ENCODE results near the gene CEBPE. TPM values are rescaled to one million over a fixed set of nuclear protein-coding genes. Genes with fewer than 3 reads are reported as not detected.

The CEBPE gene
- total RNA-seq, 1 donor from 2014 or later: not detected

DNA sequence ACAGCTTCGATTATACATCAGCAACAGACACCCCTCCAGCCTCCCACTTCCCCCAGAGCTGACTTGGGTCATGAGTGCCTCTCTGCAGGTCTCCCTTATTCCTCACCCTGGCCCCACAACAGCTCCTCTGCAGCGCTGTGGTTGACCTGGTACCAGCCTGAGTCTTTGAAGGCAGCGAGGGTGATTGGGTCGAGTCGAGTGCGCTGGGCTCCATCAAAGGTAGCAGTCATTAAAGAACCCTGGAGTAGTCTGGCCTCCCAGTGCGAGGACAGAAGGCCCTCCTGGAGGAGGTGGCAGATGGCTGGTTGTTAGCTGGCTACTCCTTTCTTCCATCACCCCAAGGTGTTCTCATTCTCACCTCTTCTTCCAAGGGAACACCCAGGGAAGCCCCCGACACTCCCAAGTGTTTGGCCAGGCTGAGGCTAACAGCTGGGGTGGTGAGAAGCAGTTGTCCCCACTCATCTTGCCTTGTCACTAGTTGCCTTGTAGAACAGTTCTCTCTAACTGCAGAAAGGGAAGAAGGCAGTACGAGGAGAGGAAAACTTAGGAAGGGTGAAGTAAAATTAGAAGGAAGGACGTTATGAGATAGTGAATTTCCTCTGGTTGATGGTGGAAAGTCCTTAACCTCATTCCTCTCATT lies 16.9 kb downstream of the CEBPE start:
- H3K4me3 Mint-ChIP-seq (ENCODE audit: low read depth): no peak overlapping the region

DNA sequence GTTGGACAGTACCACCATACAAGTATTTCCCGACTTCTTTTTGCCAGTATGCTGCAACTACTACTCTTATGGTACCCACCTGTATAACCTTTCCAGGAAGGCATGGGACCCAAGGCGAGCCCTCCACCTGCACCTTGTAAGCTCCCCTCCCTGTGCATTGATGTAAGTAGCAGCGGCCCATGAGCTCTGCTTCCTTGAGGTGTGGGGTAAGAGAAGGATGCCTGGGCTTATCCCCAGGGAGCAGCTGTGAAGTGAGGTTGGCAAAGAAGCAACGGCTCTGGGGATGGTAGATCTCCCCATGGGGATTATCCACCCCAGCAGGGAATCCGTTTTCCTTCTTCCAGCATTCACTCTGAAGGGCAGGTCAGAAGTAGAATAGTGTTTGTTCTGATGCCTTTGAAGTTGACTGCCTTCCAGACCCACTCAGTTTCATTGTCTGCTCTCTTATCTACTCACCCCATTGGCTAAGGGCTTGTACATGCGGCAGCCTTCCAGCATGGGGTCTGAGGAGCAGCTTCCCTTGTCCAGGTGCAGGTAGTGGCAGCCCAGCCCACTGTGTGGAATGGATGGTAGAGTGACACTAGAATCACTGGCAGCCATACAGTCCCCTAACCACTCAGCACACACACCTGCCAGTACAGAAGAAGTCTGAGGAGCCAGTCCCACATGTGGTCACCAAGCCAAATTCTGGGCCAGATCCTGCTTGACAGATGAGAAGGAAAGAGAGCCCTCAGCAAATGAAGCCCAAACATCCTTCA lies 17.7 kb downstream of the CEBPE start:
- H3K36me3 Mint-ChIP-seq (ENCODE audit: low read depth): peaks cover 30% of the 10 kb centered on the region
- DNase-seq (ENCODE audit: low spot score): no peak
- no peak overlapping the region for H3K4me3 Mint-ChIP-seq (ENCODE audit: low read depth)
- intact Hi-C loops (cut with micrococcal nuclease): no loop called here
- no peak overlapping the region for H3K27ac Mint-ChIP-seq
- H3K4me1 Mint-ChIP-seq (ENCODE audit: low read depth): peaks cover 16% of the 10 kb centered on the region
- no peaks in the 10 kb centered on the region for H3K9me3 Mint-ChIP-seq
- H3K27me3 Mint-ChIP-seq (ENCODE audit: low read depth): no peaks in the 10 kb centered on the region

More for the DNA sequence above, 16.9 kb downstream of the CEBPE start:
- intact Hi-C loops (cut with micrococcal nuclease): no loop called here
- H3K9me3 Mint-ChIP-seq: no peaks in the 10 kb centered on the region
- peaks cover 9% of the 10 kb centered on the region for H3K4me1 Mint-ChIP-seq (ENCODE audit: low read depth)
- no peaks in the 10 kb centered on the region for H3K27me3 Mint-ChIP-seq (ENCODE audit: low read depth)
- peaks cover 25% of the 10 kb centered on the region for H3K36me3 Mint-ChIP-seq (ENCODE audit: low read depth)
- no peak for DNase-seq (ENCODE audit: low spot score)
- no peak overlapping the region for H3K27ac Mint-ChIP-seq

DNA sequence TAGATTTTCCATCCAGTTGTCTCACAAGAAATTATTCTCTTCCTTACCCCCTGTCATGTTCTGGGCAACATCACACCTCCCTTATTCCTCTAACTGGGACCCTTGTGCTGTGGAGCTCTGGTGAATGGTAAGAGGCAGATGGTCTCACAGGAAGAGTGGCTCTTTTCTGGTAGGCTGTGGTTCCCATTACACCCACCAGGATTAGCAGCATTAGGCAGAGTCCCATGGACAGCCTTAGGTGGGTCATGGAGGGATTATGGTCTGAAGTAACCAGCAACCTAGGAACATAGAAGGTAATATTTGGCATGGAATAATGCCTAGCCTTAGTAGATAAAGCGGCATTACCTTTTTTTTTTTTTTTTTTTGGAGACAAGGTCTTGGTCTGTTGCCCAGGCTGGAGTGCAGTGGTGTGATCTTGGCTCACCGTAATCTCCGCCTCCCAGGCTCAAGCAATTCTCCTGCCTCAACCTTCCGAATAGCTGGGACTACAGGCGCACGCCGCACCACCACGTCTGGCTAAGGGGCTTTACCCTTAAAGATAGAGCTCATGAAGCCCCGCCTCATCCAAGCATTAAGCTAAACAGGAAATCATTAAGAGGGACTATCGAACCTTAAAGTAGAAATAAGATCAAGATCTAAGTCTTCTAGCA lies 19.7 kb downstream of the CEBPE start:
- H3K9me3 Mint-ChIP-seq: no peaks in the 10 kb centered on the region
- H3K36me3 Mint-ChIP-seq (ENCODE audit: low read depth): peaks cover 30% of the 10 kb centered on the region
- no peaks in the 10 kb centered on the region for H3K27me3 Mint-ChIP-seq (ENCODE audit: low read depth)
- no peak overlapping the region for H3K4me3 Mint-ChIP-seq (ENCODE audit: low read depth)
- no peak overlapping the region for H3K27ac Mint-ChIP-seq
- intact Hi-C loops (cut with micrococcal nuclease): no loop called here
- H3K4me1 Mint-ChIP-seq (ENCODE audit: low read depth): peaks cover 16% of the 10 kb centered on the region
- no peak for DNase-seq (ENCODE audit: low spot score)

DNA sequence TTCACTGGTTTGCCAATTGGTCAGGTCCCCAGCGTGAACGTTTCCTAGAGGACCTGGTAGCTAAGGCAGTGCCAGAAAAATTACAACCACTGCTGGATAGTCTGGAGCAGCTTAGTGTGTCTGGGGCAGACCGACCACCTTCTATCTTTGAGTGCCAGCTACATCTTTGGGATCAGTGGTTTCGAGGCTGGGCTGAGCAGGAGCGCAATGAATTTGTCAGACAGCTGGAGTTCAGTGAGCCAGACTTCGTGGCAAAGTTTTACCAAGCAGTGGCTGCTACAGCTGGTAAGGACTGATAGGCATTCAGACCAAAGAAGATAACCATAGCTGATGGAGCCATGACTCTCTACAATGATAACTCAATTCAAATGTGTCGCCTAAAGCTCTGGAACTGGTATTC lies 21.3 kb downstream of the CEBPE start:
- intact Hi-C loops (cut with micrococcal nuclease): no loop called here
- Mint-ChIP-seq H3K4me1 (ENCODE audit: low read depth) (peaks cover 24% of the 10 kb centered on the region), H3K36me3 (ENCODE audit: low read depth) (peaks cover 38% of the 10 kb centered on the region), H3K27me3 (ENCODE audit: low read depth) (no peaks in the 10 kb centered on the region), H3K27ac (no peak overlapping the region), H3K9me3 (no peaks in the 10 kb centered on the region), H3K4me3 (ENCODE audit: low read depth) (no peak overlapping the region)
- DNase-seq (ENCODE audit: low spot score): no peak

DNA sequence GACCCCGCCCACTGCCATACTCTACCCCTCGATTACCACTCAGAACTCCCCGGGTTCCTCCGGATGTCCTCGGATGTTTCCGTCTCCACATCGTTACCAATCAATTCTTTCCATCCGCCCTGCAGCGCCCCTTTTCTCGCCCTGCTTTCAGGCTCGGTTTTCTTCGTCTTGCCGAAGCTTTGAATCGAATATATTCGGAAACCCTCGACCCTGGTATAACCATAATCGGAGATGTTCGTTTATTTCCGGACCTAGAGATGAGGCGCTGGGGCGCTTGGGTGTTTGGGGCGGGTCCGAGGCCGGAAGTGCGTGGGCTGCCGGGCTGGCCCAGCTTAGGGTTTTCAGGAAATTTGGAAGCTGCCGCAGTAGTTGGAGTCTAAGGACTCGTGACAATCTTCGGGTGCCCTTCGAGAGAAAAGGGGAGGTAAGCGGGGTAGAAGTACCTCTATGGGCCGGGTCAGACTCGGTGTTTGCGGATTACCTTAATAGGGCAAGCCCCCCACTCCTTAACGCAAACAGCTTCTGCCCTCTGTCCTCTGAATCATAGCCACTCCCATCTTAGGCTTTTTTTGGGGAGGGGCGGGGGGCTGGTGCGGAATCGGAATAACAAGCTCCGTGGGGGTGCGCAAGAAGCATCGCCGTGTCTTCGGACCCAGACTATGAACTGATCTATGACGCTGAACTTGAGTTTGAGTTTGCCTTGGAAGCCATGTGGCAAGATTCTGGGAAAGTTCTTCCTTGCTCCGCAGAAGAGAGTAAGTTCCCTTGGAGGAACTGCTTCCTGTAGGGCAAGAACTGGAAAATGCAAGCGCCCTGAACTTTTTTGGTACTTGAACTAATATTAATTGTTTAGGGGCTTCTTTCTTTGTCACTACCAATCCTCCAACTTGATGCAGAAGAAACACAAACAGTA lies 23.6 kb downstream of the CEBPE start, which contains the start of gene C14orf119:
TSS of gene C14orf119 (plus strand) at position 310 of the 913 bp plus-strand sequence. CDS start 2,154 bp downstream, outside the sequence.
- intact Hi-C loops (cut with micrococcal nuclease): loop anchor here (1.0 to 2.0 kb wide), 3 partner anchors 61 to 226 kb away; partner anchors contain the start of genes PABPN1 and PSMB5
- Mint-ChIP-seq H3K4me1 (ENCODE audit: low read depth) (peaks cover 33% of the 10 kb centered on the region), H3K36me3 (ENCODE audit: low read depth) (peaks cover 56% of the 10 kb centered on the region), H3K27ac (no peak within 1 kb of the TSS), H3K4me3 (ENCODE audit: low read depth) (no peak within 1 kb of the TSS), H3K9me3 (no peaks in the 10 kb centered on the region), H3K27me3 (ENCODE audit: low read depth) (no peaks in the 10 kb centered on the region)
- DNase-seq (ENCODE audit: low spot score): peak; percentile 99

DNA sequence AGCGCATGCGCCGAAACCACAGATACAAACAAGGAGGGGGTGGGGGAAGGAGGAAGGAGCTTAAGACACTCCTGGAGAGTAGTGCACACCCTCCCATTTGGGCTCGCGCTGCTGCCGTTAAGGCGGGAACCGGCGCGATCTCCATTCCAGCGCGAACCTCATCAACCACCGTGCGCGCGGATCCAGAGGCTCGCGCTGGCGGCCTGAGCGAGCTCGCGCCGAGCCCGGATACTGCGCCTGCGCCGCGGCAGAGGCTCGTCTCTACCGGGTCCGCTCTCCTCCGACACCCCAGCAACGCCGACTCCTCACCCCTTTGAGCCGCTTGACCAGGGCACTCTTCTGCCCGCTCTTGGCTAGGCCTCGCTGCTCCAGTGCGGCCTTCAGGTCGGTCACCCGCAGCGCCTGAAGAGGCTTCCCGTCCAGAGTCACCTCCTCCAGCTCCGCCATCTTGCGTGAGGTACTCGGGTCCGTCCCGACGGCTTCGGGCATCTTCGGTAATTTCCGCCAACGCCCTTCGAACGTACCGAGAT lies 24.3 kb downstream of the CEBPE start, which contains the start of gene ACIN1:
TSS of gene ACIN1 (minus strand) at position 471 of the 530 bp plus-strand sequence. CDS start at position 447, 24 bp downstream.
- no peak for DNase-seq (ENCODE audit: low spot score)
- intact Hi-C loops (cut with micrococcal nuclease): loop anchor here (1.0 to 2.0 kb wide), 4 partner anchors 25 to 227 kb away; partner anchors contain the start of genes PABPN1 and PSMB5
- H3K4me1 Mint-ChIP-seq (ENCODE audit: low read depth): peaks cover 35% of the 10 kb centered on the region

DNA sequence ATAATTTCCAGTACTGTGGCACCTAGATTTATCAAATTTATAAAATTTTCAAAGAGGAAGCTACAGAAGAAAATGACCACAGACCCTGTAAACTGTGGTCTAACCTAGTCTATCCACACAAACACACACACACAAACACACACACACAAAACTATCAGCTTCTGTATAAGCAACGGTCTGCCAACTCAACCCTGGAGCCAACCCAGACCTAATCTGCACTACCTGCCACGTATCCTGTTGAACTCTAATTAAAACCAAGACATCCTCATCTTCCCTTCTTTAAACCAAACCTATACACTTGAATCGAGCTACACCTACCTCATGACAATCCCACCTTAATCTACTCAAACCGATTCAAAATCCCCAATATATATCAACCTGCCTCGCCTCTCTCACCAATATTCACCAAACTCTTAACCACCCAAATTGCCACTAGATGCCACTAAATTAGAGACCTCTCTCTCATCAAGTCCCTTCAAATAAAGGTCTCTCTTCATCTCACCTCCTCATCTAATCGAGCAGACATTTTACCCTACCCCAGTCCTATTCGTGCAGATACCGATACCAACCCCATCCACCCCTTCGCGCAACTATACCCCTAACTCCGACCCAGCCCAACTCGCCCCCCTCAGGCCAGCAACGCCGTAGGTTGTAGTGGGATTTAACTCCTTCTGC lies 24.9 kb downstream of the CEBPE start:
- no peaks in the 10 kb centered on the region for H3K9me3 Mint-ChIP-seq
- H3K36me3 Mint-ChIP-seq (ENCODE audit: low read depth): peaks cover 63% of the 10 kb centered on the region
- no peak overlapping the region for H3K4me3 Mint-ChIP-seq (ENCODE audit: low read depth)
- no peak overlapping the region for H3K27ac Mint-ChIP-seq
- intact Hi-C loops (cut with micrococcal nuclease): loop anchor here (1.0 to 2.0 kb wide), 3 partner anchors 25 to 207 kb away; partner anchors contain the start of gene PSMB5
- H3K27me3 Mint-ChIP-seq (ENCODE audit: low read depth): no peaks in the 10 kb centered on the region
- peaks cover 36% of the 10 kb centered on the region for H3K4me1 Mint-ChIP-seq (ENCODE audit: low read depth)
- DNase-seq (ENCODE audit: low spot score): no peak

More for the DNA sequence above, 24.3 kb downstream of the CEBPE start, which contains the start of gene ACIN1:
- H3K27me3 Mint-ChIP-seq (ENCODE audit: low read depth): no peaks in the 10 kb centered on the region
- H3K36me3 Mint-ChIP-seq (ENCODE audit: low read depth): peaks cover 63% of the 10 kb centered on the region
- no peak within 1 kb of the TSS for H3K27ac Mint-ChIP-seq
- H3K4me3 Mint-ChIP-seq (ENCODE audit: low read depth): no peak within 1 kb of the TSS
- no peaks in the 10 kb centered on the region for H3K9me3 Mint-ChIP-seq

DNA sequence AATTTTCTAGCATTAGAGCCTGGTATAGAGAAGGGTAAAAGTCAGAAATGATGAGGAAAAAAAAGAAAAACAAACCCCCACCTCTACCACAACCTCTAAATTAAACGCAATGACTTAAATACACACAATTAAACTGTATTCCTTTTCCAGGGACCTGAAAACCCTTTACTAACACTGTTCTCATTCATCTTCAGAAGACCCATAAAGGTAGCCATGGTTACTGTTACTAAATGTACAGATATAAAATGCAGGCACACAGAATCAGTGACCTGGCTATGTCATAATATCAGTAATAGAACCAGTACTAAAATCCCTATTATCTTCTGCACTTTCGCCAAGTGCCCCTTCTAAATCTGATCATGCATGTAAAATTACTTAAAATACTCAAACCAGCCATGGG lies 25.5 kb downstream of the CEBPE start:
- no peaks in the 10 kb centered on the region for H3K27me3 Mint-ChIP-seq (ENCODE audit: low read depth)
- no peak overlapping the region for H3K27ac Mint-ChIP-seq
- no peak for DNase-seq (ENCODE audit: low spot score)
- no peaks in the 10 kb centered on the region for H3K9me3 Mint-ChIP-seq
- intact Hi-C loops (cut with micrococcal nuclease): no loop called here
- no peak overlapping the region for H3K4me3 Mint-ChIP-seq (ENCODE audit: low read depth)
- peaks cover 59% of the 10 kb centered on the region for H3K36me3 Mint-ChIP-seq (ENCODE audit: low read depth)
- peaks cover 36% of the 10 kb centered on the region for H3K4me1 Mint-ChIP-seq (ENCODE audit: low read depth)

DNA sequence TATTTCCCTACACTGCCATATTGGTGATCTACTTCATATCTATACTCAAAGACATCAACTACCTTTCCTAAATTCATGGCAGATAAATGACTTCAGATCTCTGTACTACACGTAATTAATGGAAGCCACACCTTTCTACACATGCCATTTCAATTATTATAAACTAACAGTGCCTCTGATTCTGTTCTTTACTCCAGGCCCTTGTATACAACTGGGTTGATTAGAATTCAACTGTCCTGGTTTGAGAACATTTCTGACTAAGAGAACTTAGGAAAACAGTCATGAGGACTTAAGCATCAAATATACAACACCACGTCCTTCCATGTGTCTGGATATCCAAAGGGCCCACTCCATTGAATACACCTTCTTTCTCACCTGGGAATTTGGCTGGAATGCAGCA lies 26.0 kb downstream of the CEBPE start:
- H3K4me3 Mint-ChIP-seq (ENCODE audit: low read depth): peak overlapping the region; percentile 55
- peak overlapping the region; percentile 26 for H3K27ac Mint-ChIP-seq
- no peaks in the 10 kb centered on the region for H3K27me3 Mint-ChIP-seq (ENCODE audit: low read depth)
- peaks cover 59% of the 10 kb centered on the region for H3K36me3 Mint-ChIP-seq (ENCODE audit: low read depth)
- H3K4me1 Mint-ChIP-seq (ENCODE audit: low read depth): peaks cover 36% of the 10 kb centered on the region
- DNase-seq (ENCODE audit: low spot score): no peak
- no peaks in the 10 kb centered on the region for H3K9me3 Mint-ChIP-seq
- intact Hi-C loops (cut with micrococcal nuclease): no loop called here

DNA sequence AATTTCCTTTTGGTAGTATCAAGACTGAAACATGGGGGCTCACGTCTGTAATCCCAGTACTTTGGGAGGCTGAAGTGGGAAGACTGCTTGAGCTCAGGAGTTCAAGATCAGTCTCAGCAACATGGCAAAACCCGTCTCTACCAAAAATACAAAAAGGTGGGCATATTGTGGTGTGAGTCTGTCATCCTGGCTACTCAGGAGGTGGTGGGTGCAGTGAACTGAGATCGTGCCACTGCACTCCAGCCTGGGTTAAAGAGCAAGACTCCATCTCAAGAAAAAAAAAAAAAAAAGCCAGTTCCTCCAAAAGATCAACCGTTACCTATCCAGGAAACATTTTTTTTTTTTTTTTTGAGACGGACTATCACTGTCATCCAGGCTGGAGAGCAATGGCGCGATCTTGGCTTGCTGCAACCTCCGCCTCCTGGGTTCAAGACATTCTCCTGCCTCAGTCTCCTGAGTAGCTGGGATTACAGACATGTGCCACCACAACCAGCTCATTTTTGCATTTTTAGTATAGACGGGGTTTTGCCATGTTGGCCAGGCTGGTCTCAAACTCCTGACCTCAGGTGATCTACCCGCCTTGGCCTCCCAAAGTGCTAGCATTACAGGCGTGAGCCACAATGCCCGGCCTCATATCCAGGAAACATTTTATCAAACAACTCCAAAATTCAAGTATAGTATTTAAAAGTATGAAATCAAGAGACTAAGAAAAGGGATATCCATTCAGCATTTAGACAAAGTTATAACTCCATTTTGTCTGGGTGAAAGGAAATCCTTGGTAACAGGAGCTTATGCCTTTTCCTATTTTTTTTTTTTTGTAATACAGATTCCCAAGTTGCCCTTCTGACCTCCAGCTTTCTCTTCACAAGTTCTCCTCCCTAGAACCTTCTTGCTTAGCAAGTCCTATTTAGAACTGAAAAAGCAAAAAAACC lies 27.5 kb downstream of the CEBPE start:
- DNase-seq (ENCODE audit: low spot score): no peak
- H3K9me3 Mint-ChIP-seq: no peaks in the 10 kb centered on the region
- intact Hi-C loops (cut with micrococcal nuclease): no loop called here
- peaks cover 31% of the 10 kb centered on the region for H3K4me1 Mint-ChIP-seq (ENCODE audit: low read depth)
- H3K4me3 Mint-ChIP-seq (ENCODE audit: low read depth): no peak overlapping the region
- no peak overlapping the region for H3K27ac Mint-ChIP-seq
- H3K27me3 Mint-ChIP-seq (ENCODE audit: low read depth): no peaks in the 10 kb centered on the region
- H3K36me3 Mint-ChIP-seq (ENCODE audit: low read depth): peaks cover 61% of the 10 kb centered on the region

DNA sequence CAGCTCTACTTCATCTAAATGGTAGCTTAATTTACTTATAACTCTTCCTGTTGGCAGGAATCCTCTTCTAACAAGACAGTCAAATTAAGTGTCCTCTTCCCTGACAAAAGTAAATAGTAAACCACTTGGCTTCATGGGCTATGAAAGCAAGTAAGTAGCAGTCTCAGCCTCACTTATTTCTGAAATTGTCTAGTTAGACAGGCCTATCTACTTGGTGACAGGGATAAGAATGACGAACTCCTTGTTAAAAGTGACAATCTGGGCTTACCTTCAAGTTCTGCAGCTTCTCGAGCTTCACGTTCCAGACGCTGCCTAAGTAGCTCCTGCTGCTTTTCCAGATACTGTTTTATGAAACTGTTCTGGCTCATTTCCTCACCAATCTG lies 28.8 kb downstream of the CEBPE start:
- peaks cover 74% of the 10 kb centered on the region for H3K36me3 Mint-ChIP-seq (ENCODE audit: low read depth)
- no peak overlapping the region for H3K27ac Mint-ChIP-seq
- peaks cover 41% of the 10 kb centered on the region for H3K4me1 Mint-ChIP-seq (ENCODE audit: low read depth)
- intact Hi-C loops (cut with micrococcal nuclease): no loop called here
- no peaks in the 10 kb centered on the region for H3K27me3 Mint-ChIP-seq (ENCODE audit: low read depth)
- no peak overlapping the region for H3K4me3 Mint-ChIP-seq (ENCODE audit: low read depth)
- no peak for DNase-seq (ENCODE audit: low spot score)
- H3K9me3 Mint-ChIP-seq: no peaks in the 10 kb centered on the region
